NB4 (cell line): ENCODE data around the gene ELFN2.

Source experiments
- DNase-seq: peaks from one replicate; pipeline ENCODE4 v3.0.0; 2010; ENCODE audit warnings: low read depth
- H3K4me3 ChIP-seq: one replicate; pipeline ENCODE4 v1.5.1; 2011; ENCODE audit warnings: mild to moderate bottlenecking, low read depth, low read length, moderate library complexity
- MAX ChIP-seq: IDR thresholded peaks from 2 replicates; pipeline ENCODE4 v1.6.1; 2011; ENCODE audit warnings: low read depth, low read length
- MYC ChIP-seq: IDR thresholded peaks from 2 replicates; pipeline ENCODE4 v1.6.1; 2011; ENCODE audit warnings: low read depth, low read length
- POLR2A ChIP-seq: IDR thresholded peaks from 2 replicates; pipeline ENCODE4 v1.6.1; 2011; ENCODE audit warnings: mild to moderate bottlenecking; ENCODE audit not compliant: insufficient read length; ENCODE audit errors: extremely low read depth
- TF ChIP-seq, protein P1 (sequence below): IDR thresholded peaks from one replicate; pipeline ENCODE4 v1.5.1; 2012; ENCODE audit warnings: low read depth, low read length

ELFN2 gene

DNA sequence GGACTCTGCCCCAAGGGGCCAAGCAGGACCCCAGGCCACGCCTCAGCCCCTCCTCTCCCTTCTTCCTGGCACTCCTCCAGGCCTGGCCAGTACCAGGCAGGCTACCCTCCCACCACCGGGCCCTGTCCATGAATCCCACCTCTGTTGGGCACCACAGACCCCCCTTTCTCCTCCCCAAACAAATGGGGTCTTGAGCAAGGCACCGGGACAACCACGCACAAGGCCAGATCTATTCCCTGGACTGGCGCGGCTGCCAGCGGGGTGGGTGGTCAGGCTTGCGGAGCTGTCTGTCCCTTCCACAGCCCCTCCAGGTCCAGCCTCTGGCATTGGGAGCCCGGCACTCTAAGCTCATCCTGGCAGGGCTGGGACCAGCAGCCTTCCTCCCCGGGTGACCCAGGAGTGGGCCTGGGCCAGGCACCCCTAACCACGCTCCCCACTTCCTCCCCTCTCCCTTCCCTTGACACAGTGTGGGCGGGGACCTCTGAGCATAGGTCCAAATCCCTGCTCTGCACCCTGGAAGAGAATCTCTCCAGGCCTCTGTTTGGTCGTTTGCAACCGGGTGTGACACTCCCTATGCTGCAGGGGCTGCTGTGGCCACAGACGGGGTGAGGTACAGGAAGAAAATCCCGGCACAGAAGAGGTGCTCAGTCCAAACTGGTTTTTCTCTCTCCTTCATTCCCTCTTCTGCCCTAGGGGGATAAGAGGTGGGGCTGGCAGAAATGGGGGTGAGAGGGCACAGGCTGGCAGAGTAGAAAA is 14.6 kb downstream of the ELFN2 start:
- TF ChIP-seq MAX (no peak), POLR2A (no peak)
- DNase-seq = peak; percentile 53
- H3K4me3 ChIP-seq = no peak overlapping the region

DNA sequence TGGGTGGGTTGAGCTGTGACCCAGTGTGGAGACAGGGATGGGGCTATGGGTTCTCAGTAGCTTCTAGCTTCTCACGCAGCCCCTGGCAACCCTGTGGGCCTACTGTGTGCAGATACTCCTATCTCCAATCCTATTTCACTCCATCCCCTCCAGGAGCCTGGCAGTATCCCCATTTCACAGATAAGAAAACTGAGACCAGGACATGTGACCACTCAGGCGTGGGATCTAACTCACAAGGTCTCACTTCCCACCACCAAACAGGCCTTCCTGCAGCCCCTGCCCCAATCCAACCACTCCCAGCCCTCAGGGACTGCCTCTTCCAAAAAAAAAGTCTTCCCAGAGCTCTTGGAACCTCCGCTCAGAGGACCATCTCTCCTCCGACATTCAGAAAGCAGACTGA is 15.6 kb downstream of the ELFN2 start:
- no peak overlapping the region for H3K4me3 ChIP-seq
- no peak for DNase-seq
- TF ChIP-seq, protein P1, sequence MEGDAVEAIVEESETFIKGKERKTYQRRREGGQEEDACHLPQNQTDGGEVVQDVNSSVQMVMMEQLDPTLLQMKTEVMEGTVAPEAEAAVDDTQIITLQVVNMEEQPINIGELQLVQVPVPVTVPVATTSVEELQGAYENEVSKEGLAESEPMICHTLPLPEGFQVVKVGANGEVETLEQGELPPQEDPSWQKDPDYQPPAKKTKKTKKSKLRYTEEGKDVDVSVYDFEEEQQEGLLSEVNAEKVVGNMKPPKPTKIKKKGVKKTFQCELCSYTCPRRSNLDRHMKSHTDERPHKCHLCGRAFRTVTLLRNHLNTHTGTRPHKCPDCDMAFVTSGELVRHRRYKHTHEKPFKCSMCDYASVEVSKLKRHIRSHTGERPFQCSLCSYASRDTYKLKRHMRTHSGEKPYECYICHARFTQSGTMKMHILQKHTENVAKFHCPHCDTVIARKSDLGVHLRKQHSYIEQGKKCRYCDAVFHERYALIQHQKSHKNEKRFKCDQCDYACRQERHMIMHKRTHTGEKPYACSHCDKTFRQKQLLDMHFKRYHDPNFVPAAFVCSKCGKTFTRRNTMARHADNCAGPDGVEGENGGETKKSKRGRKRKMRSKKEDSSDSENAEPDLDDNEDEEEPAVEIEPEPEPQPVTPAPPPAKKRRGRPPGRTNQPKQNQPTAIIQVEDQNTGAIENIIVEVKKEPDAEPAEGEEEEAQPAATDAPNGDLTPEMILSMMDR = no peak
- no peak for TF ChIP-seq MYC
- TF ChIP-seq MAX = no peak
- no peak for TF ChIP-seq POLR2A

GRCh38 chr22:37410174-37411055 is 16.9 kb downstream of the ELFN2 start:
- TF ChIP-seq, protein P1 = no peak
- TF ChIP-seq MYC (no peak), MAX (no peak), POLR2A (no peak)

DNA sequence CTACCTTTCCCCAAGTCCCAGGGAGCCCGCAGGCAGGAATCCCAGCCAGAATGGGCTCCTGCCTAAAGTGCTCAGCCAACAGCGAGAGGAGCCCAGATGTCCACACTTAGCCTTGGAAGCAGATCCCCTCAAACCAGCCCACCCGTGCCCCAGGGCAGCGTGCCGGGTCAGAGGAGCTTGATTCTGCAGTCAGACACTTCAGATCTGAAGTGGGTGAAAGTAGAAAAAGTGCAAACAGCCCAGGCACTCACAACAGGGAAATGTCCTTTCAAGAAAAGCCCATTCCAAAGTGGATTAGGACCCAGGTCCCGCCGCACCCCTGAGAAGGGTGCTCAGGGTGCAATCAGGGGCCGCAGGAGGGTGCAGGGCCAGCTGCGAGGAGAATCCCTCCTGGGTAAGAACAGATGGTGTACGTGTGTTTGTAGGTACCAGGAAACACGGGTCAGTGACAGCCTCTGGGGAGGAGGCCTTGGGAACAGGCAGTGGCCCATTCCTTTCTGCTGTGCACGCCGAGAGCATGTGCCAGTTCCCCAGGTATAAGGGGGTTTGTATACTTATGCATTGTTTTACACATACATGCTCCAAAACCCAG is 17.7 kb downstream of the ELFN2 start:
- no peak overlapping the region for H3K4me3 ChIP-seq
- DNase-seq = no peak
- TF ChIP-seq POLR2A (no peak), MAX (no peak), MYC (no peak)
- TF ChIP-seq, protein P1 = no peak

More at GRCh38 chr22:37410174-37411055, 16.9 kb downstream of the ELFN2 start:
- no peak overlapping the region for H3K4me3 ChIP-seq
- no peak for DNase-seq

GRCh38 chr22:37409031-37409430 is 18.2 kb downstream of the ELFN2 start:
- DNase-seq = no peak
- TF ChIP-seq MYC (no peak), POLR2A (no peak), MAX (no peak)
- TF ChIP-seq, protein P1 = no peak

More at GRCh38 chr22:37409031-37409430, 18.2 kb downstream of the ELFN2 start:
- H3K4me3 ChIP-seq = no peak overlapping the region
